Breast epithelium (tissue), 3 donors: ENCODE measurements around the gene FEM1C.

Experiments
- POLR2AphosphoS5 ChIP-seq, 3 donors: sonication (generic); formaldehyde crosslinking; IDR thresholded peaks; one replicate each; pipeline ENCODE4 v1.6.1; 2017; ENCODE audit warnings: antibody characterized with exemption in 3 of 3
- TF ChIP-seq, protein P1 (sequence below), 3 donors: fragments of 450-650 bp; IDR thresholded peaks; one replicate each; pipeline ENCODE4 v1.5.1; 2016 to 2017; ENCODE audit warnings: antibody characterized with exemption in 3 of 3, mild to moderate bottlenecking in 3 of 3, moderate library complexity in 3 of 3

DNA sequence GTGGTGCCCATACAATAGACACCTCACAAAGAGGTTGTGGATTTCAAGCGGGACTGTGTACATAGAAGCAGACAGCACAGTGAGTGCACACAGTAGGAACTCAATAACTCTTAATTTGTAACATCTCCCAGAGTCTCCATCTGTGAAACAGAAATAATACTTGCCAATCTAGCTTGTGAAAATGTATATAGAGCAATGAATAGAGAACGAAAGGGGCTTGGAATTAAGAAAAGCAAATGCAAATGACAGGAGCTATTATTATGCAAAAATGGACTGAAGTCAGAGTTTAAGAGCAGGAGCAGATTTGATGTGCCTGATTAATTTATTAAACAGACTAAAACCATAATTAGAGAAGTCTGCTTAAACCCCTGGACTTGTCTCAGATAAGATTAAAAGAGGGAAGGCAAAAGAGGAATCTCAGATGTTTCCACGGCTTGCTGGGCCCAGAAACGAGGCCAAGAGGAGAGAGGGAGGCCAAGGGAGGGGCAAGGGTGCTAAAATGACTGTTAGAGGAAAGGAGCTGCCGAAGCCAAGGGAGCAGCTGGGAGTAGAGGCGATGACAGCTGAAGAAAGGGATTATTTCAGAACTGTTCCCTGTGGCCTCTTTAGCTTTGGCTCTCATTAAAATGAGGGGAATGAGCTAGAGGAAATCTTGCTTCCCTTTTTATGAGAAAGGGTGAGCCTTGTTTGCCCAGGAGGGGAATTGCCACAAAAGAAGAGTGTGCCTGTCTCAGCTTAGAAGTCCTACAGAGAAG lies 72.1 kb downstream of the FEM1C start:
- TF ChIP-seq, protein P1, sequence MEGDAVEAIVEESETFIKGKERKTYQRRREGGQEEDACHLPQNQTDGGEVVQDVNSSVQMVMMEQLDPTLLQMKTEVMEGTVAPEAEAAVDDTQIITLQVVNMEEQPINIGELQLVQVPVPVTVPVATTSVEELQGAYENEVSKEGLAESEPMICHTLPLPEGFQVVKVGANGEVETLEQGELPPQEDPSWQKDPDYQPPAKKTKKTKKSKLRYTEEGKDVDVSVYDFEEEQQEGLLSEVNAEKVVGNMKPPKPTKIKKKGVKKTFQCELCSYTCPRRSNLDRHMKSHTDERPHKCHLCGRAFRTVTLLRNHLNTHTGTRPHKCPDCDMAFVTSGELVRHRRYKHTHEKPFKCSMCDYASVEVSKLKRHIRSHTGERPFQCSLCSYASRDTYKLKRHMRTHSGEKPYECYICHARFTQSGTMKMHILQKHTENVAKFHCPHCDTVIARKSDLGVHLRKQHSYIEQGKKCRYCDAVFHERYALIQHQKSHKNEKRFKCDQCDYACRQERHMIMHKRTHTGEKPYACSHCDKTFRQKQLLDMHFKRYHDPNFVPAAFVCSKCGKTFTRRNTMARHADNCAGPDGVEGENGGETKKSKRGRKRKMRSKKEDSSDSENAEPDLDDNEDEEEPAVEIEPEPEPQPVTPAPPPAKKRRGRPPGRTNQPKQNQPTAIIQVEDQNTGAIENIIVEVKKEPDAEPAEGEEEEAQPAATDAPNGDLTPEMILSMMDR (IDR thresholded peaks at IDR 0.05), result no peak
- no peak for TF ChIP-seq POLR2AphosphoS5 (IDR thresholded peaks at IDR 0.05)
